Measurements from ENCODE around the gene PIP4K2C. TPM values are rescaled to one million over a fixed set of nuclear protein-coding genes. Genes with fewer than 3 reads are reported as not detected.
"Not testable (repeated sequence)": the region's sequence is repeated elsewhere in the genome, so short reads cannot be mapped to it uniquely, and the experiment has no call there.

Gene PIP4K2C
- total RNA-seq, 1 donor from 2014 or later = 28.6 TPM

GRCh38 chr12:57564178-57564740 is 26.7 kb upstream of the PIP4K2C start:
- intact Hi-C loops (cut with DNase I) = no loop called here
- H3K36me3 ChIP-seq = no peaks in the 10 kb centered on the region
- DNase-seq (no peak), ATAC-seq (no peak)
- TF ChIP-seq CTCF (IDR thresholded peaks at IDR 0.05) = no peak
- no peaks in the 10 kb centered on the region for H3K4me1 ChIP-seq
- no peak overlapping the region for H3K27ac ChIP-seq
- no peaks in the 10 kb centered on the region for H3K9me3 ChIP-seq
- no peak overlapping the region for H3K4me3 ChIP-seq
- peaks cover 3% of the 10 kb centered on the region for H3K27me3 ChIP-seq (ENCODE audit: low read depth)

GRCh38 chr12:57568838-57569237 is 22.2 kb upstream of the PIP4K2C start:
- peak in 1 of 2 donors; percentile 22 for ATAC-seq
- intact Hi-C loops (cut with DNase I) = no loop called here
- no peak overlapping the region for H3K27ac ChIP-seq
- H3K27me3 ChIP-seq (ENCODE audit: low read depth) = no peaks in the 10 kb centered on the region
- H3K9me3 ChIP-seq = no peaks in the 10 kb centered on the region
- DNase-seq = no peak
- no peaks in the 10 kb centered on the region for H3K4me1 ChIP-seq
- no peaks in the 10 kb centered on the region for H3K36me3 ChIP-seq
- H3K4me3 ChIP-seq = no peak overlapping the region
- TF ChIP-seq CTCF (IDR thresholded peaks at IDR 0.05) = no peak

GRCh38 chr12:57569858-57570257 is 21.1 kb upstream of the PIP4K2C start:
- H3K9me3 ChIP-seq = no peaks in the 10 kb centered on the region
- no peak overlapping the region for H3K4me3 ChIP-seq
- no peak for ATAC-seq
- H3K27me3 ChIP-seq (ENCODE audit: low read depth) = no peaks in the 10 kb centered on the region
- no peak overlapping the region for H3K27ac ChIP-seq
- intact Hi-C loops (cut with DNase I) = no loop called here
- H3K36me3 ChIP-seq = no peaks in the 10 kb centered on the region
- DNase-seq = no peak
- no peaks in the 10 kb centered on the region for H3K4me1 ChIP-seq
- no peak for TF ChIP-seq CTCF (IDR thresholded peaks at IDR 0.05)

GRCh38 chr12:57570438-57570837 is 20.6 kb upstream of the PIP4K2C start:
- H3K27ac ChIP-seq; H3K4me1 ChIP-seq; H3K4me3 ChIP-seq; H3K27me3 ChIP-seq (ENCODE audit: low read depth); intact Hi-C loops (cut with DNase I); ATAC-seq; DNase-seq; H3K36me3 ChIP-seq; H3K9me3 ChIP-seq: not testable (repeated sequence)

- Histone ChIP-seq H3K27me3 (ENCODE audit: low read depth) (no peaks in the 10 kb centered on the region), H3K36me3 (no peaks in the 10 kb centered on the region), H3K4me3 (no peak overlapping the region), H3K9me3 (no peaks in the 10 kb centered on the region), H3K27ac (no peak overlapping the region), H3K4me1 (no peaks in the 10 kb centered on the region)
- DNase-seq (no peak), ATAC-seq (no peak)
- no peak for TF ChIP-seq CTCF (IDR thresholded peaks at IDR 0.05)
- intact Hi-C loops (cut with DNase I) = no loop called here
These were observed 18.8 kb upstream of the PIP4K2C start for GRCh38 chr12:57571926-57572762.

- Histone ChIP-seq H3K9me3 (no peaks in the 10 kb centered on the region), H3K4me1 (no peaks in the 10 kb centered on the region), H3K4me3 (no peak overlapping the region), H3K36me3 (no peaks in the 10 kb centered on the region), H3K27me3 (ENCODE audit: low read depth) (no peaks in the 10 kb centered on the region), H3K27ac (no peak overlapping the region)
- TF ChIP-seq CTCF (IDR thresholded peaks at IDR 0.05) = no peak
- ATAC-seq (no peak), DNase-seq (no peak)
- intact Hi-C loops (cut with DNase I) = no loop called here
These were observed 16.2 kb upstream of the PIP4K2C start for GRCh38 chr12:57574795-57575194.

All from lower lobe of right lung (tissue), 2 donors.